HCT116 (cell line): ENCODE measurements around the gene S100PBP. TPM values are rescaled to one million over a fixed set of nuclear protein-coding genes. Genes with fewer than 3 reads are reported as not detected.
"Not testable (repeated sequence)": the region's sequence is repeated elsewhere in the genome, so short reads cannot be mapped to it uniquely, and the experiment has no call there.

Source experiments
- ATAC-seq: fragments of 200-7000 bp; cut with Tn5 transposase; 2 replicates; pipeline ENCODE4 v1.9.1; 2020; ENCODE audit warnings: mild to moderate bottlenecking, moderate library complexity
- BruUV-seq: library from RNA; stranded (reverse); fragments of 400-500 nt; replicated peaks from 2 replicates; lab custom pipeline; 2021; lab: Mats Ljungman, UMichigan
- CTCF ChIA-PET: fragments of 300-600 bp; sonication (Branson Sonifier 250); formaldehyde crosslinking; loops from one replicate; lab custom pipeline; 2021; ENCODE audit warnings: antibody characterized with exemption; lab: Charles Lee
- POLR2A ChIA-PET: fragments of 300-600, 350-600 bp; sonication (Branson Sonifier 250); formaldehyde crosslinking; loops from one replicate; lab custom pipeline; 2021; ENCODE audit warnings: antibody characterized with exemption; lab: Charles Lee
- RAD21 ChIA-PET, 2 experiments: fragments of 300-600 bp; sonication (Branson Sonifier 250); formaldehyde crosslinking; loops; one replicate each; lab custom pipeline; 2023; ENCODE audit warnings: low total read pairs in 2 of 2; ENCODE audit not compliant: uncharacterized antibody in 2 of 2, unreplicated experiment in 2 of 2, low non-redundant PET in 1 of 2; lab: Charles Lee
- DNase-seq: peaks from one replicate; pipeline ENCODE4 v3.0.0-alpha.2; 2010; ENCODE audit warnings: low read depth, low spot score
- H2AFZ ChIP-seq: fragments of 200-600 bp; shearing (Covaris generic), sonication (generic); 2 replicates; pipeline ENCODE4 v1.6.1; 2017; ENCODE audit warnings: low read depth, mixed run types, mixed read lengths, antibody characterized with exemption, low read length; ENCODE audit not compliant: poor library complexity, severe bottlenecking
- H3K27ac ChIP-seq: 2 replicates; pipeline ENCODE4 v1.5.1; 2012; ENCODE audit warnings: low read depth, low read length
- H3K27me3 ChIP-seq: fragments of 200-600 bp; sonication (generic); 2 replicates; pipeline ENCODE4 v1.6.1; 2016; ENCODE audit warnings: mixed run types, low read length, mixed read lengths; ENCODE audit not compliant: insufficient read depth
- H3K36me3 ChIP-seq, 2 experiments: fragments of 200-500 bp in 1 of 2; fragments of 200-600 bp in 1 of 2; sonication (Bioruptor generic) in 1 of 2; sonication (generic) in 1 of 2; 2 replicates each; pipeline versions ENCODE4 v1.5.1 to v1.6.1; 2014 to 2016; ENCODE audit warnings: low read length in 2 of 2, inconsistent platforms in 1 of 2, mixed read lengths in 1 of 2, mixed run types in 1 of 2; ENCODE audit not compliant: insufficient read depth in 2 of 2, control insufficient read depth in 1 of 2
- H3K4me1 ChIP-seq, 2 experiments: fragments of 200-600 bp in 1 of 2; sonication (generic) in 1 of 2; 2 replicates each; pipeline versions ENCODE4 v1.5.1 to v1.6.1; 2012 to 2017; ENCODE audit warnings: low read length in 2 of 2, inconsistent platforms in 1 of 2, mild to moderate bottlenecking in 1 of 2, mixed read lengths in 1 of 2, mixed run types in 1 of 2, moderate library complexity in 1 of 2; ENCODE audit not compliant: insufficient read depth in 2 of 2, control insufficient read depth in 1 of 2
- H3K4me2 ChIP-seq: fragments of 200-600 bp; sonication (generic); 2 replicates; pipeline ENCODE4 v1.6.1; 2017; ENCODE audit warnings: mixed run types, low read length, mixed read lengths
- H3K4me3 ChIP-seq, 2 experiments: fragments of 200-600 bp in 1 of 2; sonication (generic) in 1 of 2; replicated peaks in 1 of 2; 2 replicates each; pipeline ENCODE4 v1.5.1; 2011 to 2016; ENCODE audit warnings: low read length in 2 of 2, control low read depth in 1 of 2, low read depth in 1 of 2, mild to moderate bottlenecking in 1 of 2, mixed read lengths in 1 of 2, mixed run types in 1 of 2
- H3K79me2 ChIP-seq: fragments of 200-600 bp; sonication (generic); 2 replicates; pipeline ENCODE4 v1.6.1; 2017; ENCODE audit warnings: mild to moderate bottlenecking, mixed run types, low read length, moderate library complexity, mixed read lengths; ENCODE audit not compliant: insufficient read depth
- H3K9ac ChIP-seq: fragments of 200-600 bp; sonication (generic); 2 replicates; pipeline ENCODE4 v1.6.1; 2016; ENCODE audit warnings: low read length, mixed read lengths
- H3K9me2 ChIP-seq: fragments of 200-600 bp; sonication (generic), shearing (Covaris generic); 2 replicates; pipeline ENCODE4 v1.6.1; 2017; ENCODE audit warnings: mixed run types, mild to moderate bottlenecking, moderate library complexity; ENCODE audit not compliant: insufficient read depth
- H3K9me3 ChIP-seq, 2 experiments: fragments of 200-500 bp in 1 of 2; fragments of 200-600 bp in 1 of 2; sonication (Bioruptor generic) in 1 of 2; sonication (generic) in 1 of 2; 2 replicates each; pipeline ENCODE4 v1.6.1; 2014 to 2017; ENCODE audit warnings: low read length in 2 of 2, mixed read lengths in 2 of 2, inconsistent platforms in 1 of 2, low read depth in 1 of 2, mild to moderate bottlenecking in 1 of 2, mixed run types in 1 of 2, moderate library complexity in 1 of 2; ENCODE audit not compliant: control insufficient read depth in 1 of 2, insufficient read depth in 1 of 2
- H4K20me1 ChIP-seq: fragments of 200-600 bp; sonication (generic), shearing (Covaris generic); 2 replicates; pipeline ENCODE4 v1.6.1; 2017; ENCODE audit warnings: mixed run types, mild to moderate bottlenecking, moderate library complexity; ENCODE audit not compliant: insufficient read depth
- CBX3 ChIP-seq: IDR thresholded peaks from 2 replicates; pipeline ENCODE4 v1.6.1; 2012; ENCODE audit warnings: low read depth
- CEBPB ChIP-seq: IDR thresholded peaks from 2 replicates; pipeline ENCODE4 v1.6.1; 2012; ENCODE audit warnings: low read depth
- CTCF ChIP-seq, 3 experiments: fragments of 200-600 bp in 1 of 3; sonication (generic) in 1 of 3; IDR thresholded peaks in 2 of 3; conservative IDR thresholded peaks in 1 of 3; 2 replicates each; pipeline ENCODE4 v1.5.1; 2012 to 2017; ENCODE audit warnings: low read depth in 2 of 3, low read length in 2 of 3, antibody characterized with exemption in 1 of 3, borderline replicate concordance in 1 of 3, control low read depth in 1 of 3, mild to moderate bottlenecking in 1 of 3, mixed read lengths in 1 of 3, mixed run types in 1 of 3, moderate library complexity in 1 of 3; ENCODE audit not compliant: insufficient read depth in 1 of 3
- FOSL1 ChIP-seq: IDR thresholded peaks from 2 replicates; pipeline ENCODE4 v1.6.1; 2012; ENCODE audit warnings: low read depth
- MAX ChIP-seq: IDR thresholded peaks from 2 replicates; pipeline ENCODE4 v1.6.1; 2012
- SP1 ChIP-seq: IDR thresholded peaks from 2 replicates; pipeline ENCODE4 v1.6.1; 2012; ENCODE audit warnings: low read depth
- intact Hi-C: fragments of 100-400 bp; cut with micrococcal nuclease; formaldehyde crosslinking; loops from 2 replicates; pipeline ENCODE4 v1.10.0; 2022
- total RNA-seq: library from RNA; stranded (reverse); gene quantifications from one replicate; pipeline ENCODE4 v1.2.1, GENCODE V29; 2021; ENCODE audit not compliant: unreplicated experiment

The S100PBP gene
- total RNA-seq, 1 experiment from 2014 or later, result 38.2 TPM

- H3K9me2 ChIP-seq, POLR2A ChIA-PET, H3K9ac ChIP-seq, DNase-seq, H2AFZ ChIP-seq, H3K27ac ChIP-seq, H3K9me3 ChIP-seq, intact Hi-C loops, BruUV-seq, H4K20me1 ChIP-seq, H3K27me3 ChIP-seq, RAD21 ChIA-PET, ATAC-seq, H3K4me3 ChIP-seq, CTCF ChIA-PET, H3K4me2 ChIP-seq: not testable (repeated sequence)
- H3K79me2 ChIP-seq, result peaks cover 46% of the 10 kb centered on the region
- peaks cover 20 to 39% of the 10 kb centered on the region in 2 experiments for H3K36me3 ChIP-seq
- peaks cover 0 to 12% of the 10 kb centered on the region in 2 experiments; a peak in 2 of 4 replicates for H3K4me1 ChIP-seq
Measured at GRCh38 chr1:32795763-32796162, 21.7 kb upstream of the S100PBP start.

- DNase-seq, result no peak
- Histone ChIP-seq H3K27ac (no peak overlapping the region), H3K27me3 (no peaks in the 10 kb centered on the region), H3K36me3 (peaks cover 16 to 31% of the 10 kb centered on the region in 2 experiments), H3K4me3 (no peak overlapping the region), H3K9me3 (no peaks in the 10 kb centered on the region), H3K4me1 (peaks cover 0 to under 1% of the 10 kb centered on the region in 2 experiments; a peak in 2 of 4 replicates), H3K9me2 (no peaks in the 10 kb centered on the region), H3K9ac (no peak overlapping the region), H3K4me2 (no peak overlapping the region), H2AFZ (no peak overlapping the region), H4K20me1 (no peaks in the 10 kb centered on the region), H3K79me2 (peaks cover 45% of the 10 kb centered on the region)
- CTCF ChIA-PET, result no interaction called here
- ATAC-seq, result no peak
- TSS peak; percentile 8 for BruUV-seq
- TF ChIP-seq CBX3, result no peak
- no peak for TF ChIP-seq SP1
- TF ChIP-seq CEBPB, result no peak
- no peak for TF ChIP-seq MAX
- no peak for TF ChIP-seq FOSL1
- no peak for TF ChIP-seq CTCF (IDR thresholded peaks at IDR 0.05 in 2 of 3, conservative IDR thresholded peaks at IDR 0.05 in 1 of 3; ENCODE audit: borderline replicate concordance in 1 of 3, insufficient read depth in 1 of 3, low read depth in 2 of 3, low read length in 2 of 3)
- POLR2A ChIA-PET, result no interaction called here
- intact Hi-C loops, result no loop called here
- RAD21 ChIA-PET, result no interaction called here
Measured at GRCh38 chr1:32797456-32797855, 20.0 kb upstream of the S100PBP start.
